CD4-positive, alpha-beta T cell (primary cell): ENCODE measurements around the gene IFT74. TPM values are rescaled to one million over a fixed set of nuclear protein-coding genes. Genes with fewer than 3 reads are reported as not detected.

ENCODE experiments used
- ATAC-seq: fragments of 200-7000 bp; cut with Tn5 transposase; one replicate; pipeline ENCODE4 v1.10.0; 2022; ENCODE audit warnings: mild to moderate bottlenecking; ENCODE audit not compliant: poor library complexity
- CTCF ChIA-PET: fragments of 350-600 bp; sonication (Branson Sonifier 250); formaldehyde crosslinking; loops from one replicate; lab custom pipeline; 2021; ENCODE audit warnings: antibody characterized with exemption, inconsistent platforms; lab: Charles Lee
- POLR2A ChIA-PET: fragments of 350-600 bp; sonication (Branson Sonifier 250); formaldehyde crosslinking; loops from one replicate; lab custom pipeline; 2021; ENCODE audit warnings: antibody characterized with exemption, inconsistent platforms; lab: Charles Lee
- DNase-seq, 14 experiments: peaks; one replicate each; pipeline ENCODE4 v3.0.0-alpha.2; 2013 to 2020; ENCODE audit warnings: mixed read lengths in 2 of 14
- H3K27ac ChIP-seq, 2 donors: one replicate each; pipeline versions ENCODE4 v1.5.1 to v1.7.0; 2013; ENCODE audit warnings: low read length in 2 of 2, low read depth in 1 of 2, mild to moderate bottlenecking in 1 of 2
- H3K27me3 ChIP-seq, 2 experiments: 1 replicate in 1 of 2; 2 replicates in 1 of 2; pipeline versions ENCODE4 v1.6.1 to v1.7.0; 2013; ENCODE audit warnings: low read length in 2 of 2, control low read depth in 1 of 2, mild to moderate bottlenecking in 1 of 2, moderate library complexity in 1 of 2; ENCODE audit not compliant: insufficient read depth in 2 of 2, control insufficient read depth in 1 of 2
- H3K36me3 ChIP-seq: one replicate; pipeline ENCODE4 v1.6.1; 2013; ENCODE audit warnings: low read length, control low read depth; ENCODE audit not compliant: insufficient read depth
- H3K4me1 ChIP-seq: one replicate; pipeline ENCODE4 v1.6.1; 2013; ENCODE audit warnings: low read length, control low read depth; ENCODE audit not compliant: insufficient read depth
- H3K4me3 ChIP-seq: one replicate; pipeline ENCODE4 v1.5.1; 2013; ENCODE audit warnings: mild to moderate bottlenecking, low read length, moderate library complexity
- H3K9me3 ChIP-seq, 2 experiments: 1 replicate in 1 of 2; 2 replicates in 1 of 2; pipeline versions ENCODE4 v1.6.1 to v1.7.0; 2013; ENCODE audit warnings: low read length in 2 of 2, mild to moderate bottlenecking in 2 of 2, control low read depth in 1 of 2, moderate library complexity in 1 of 2; ENCODE audit not compliant: control insufficient read depth in 1 of 2, insufficient read depth in 1 of 2
- H3K27ac Mint-ChIP-seq: one replicate; pipeline ENCODE4 v1.8.0; 2020; ENCODE audit warnings: mixed read lengths
- H3K27me3 Mint-ChIP-seq: one replicate; pipeline ENCODE4 v1.8.0; 2021; ENCODE audit warnings: mixed read lengths
- H3K36me3 Mint-ChIP-seq: one replicate; pipeline ENCODE4 v1.8.0; 2021; ENCODE audit warnings: low read depth, mixed read lengths
- H3K4me1 Mint-ChIP-seq: one replicate; pipeline ENCODE4 v1.8.0; 2021; ENCODE audit warnings: low read depth, mixed read lengths
- H3K4me3 Mint-ChIP-seq: one replicate; pipeline ENCODE4 v1.8.0; 2020; ENCODE audit warnings: mild to moderate bottlenecking, mixed read lengths
- H3K9me3 Mint-ChIP-seq: one replicate; pipeline ENCODE4 v1.8.0; 2020; ENCODE audit warnings: mixed read lengths
- intact Hi-C, 2 experiments: fragments of 100-400 bp; cut with DNase I in 1 of 2; cut with micrococcal nuclease in 1 of 2; formaldehyde crosslinking; loops; one replicate each; pipeline versions ENCODE4 v1.15.1 to v1.9.0; 2023 to 2025; cut with DNase I, micrococcal nuclease
- total RNA-seq, 174 experiments: library from RNA in 2 of 174; stranded (reverse) in 2 of 174; gene quantifications; one replicate each; pipeline ENCODE4 v1.2.3 and lab custom pipeline; 2021 to 2026
- TF ChIP-seq, protein P1 (sequence below): fragments of 200-600 bp; IDR thresholded peaks from one replicate; pipeline ENCODE4 v1.8.0; 2022; ENCODE audit warnings: antibody characterized with exemption, mild to moderate bottlenecking

IFT74 gene
- total RNA-seq, 2 experiments from 2014 or later, result 7.3 to 7.7 TPM

DNA sequence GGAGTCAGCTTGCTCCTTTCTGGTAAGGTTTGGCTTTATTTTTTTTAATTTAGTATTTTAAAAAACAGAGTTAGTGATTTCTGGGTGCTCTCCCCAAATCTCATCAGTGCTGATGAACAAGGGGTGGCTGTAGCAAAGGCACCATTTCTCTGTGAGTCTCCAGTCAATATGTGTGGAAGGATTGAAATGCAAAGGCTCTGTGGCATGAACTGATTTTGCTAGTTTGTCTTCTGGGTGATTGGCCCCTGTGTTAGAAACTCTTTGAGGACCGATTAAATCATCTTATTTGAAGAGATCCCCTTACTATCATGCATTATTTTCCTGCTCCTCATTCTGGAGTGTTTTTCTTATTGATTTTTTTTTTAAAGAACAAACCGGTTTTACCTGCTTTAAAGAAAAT lies 153.4 kb downstream of the IFT74 start:
- no peaks in the 10 kb centered on the region for H3K36me3 Mint-ChIP-seq
- no peak for DNase-seq
- no peaks in the 10 kb centered on the region for H3K9me3 ChIP-seq

DNA sequence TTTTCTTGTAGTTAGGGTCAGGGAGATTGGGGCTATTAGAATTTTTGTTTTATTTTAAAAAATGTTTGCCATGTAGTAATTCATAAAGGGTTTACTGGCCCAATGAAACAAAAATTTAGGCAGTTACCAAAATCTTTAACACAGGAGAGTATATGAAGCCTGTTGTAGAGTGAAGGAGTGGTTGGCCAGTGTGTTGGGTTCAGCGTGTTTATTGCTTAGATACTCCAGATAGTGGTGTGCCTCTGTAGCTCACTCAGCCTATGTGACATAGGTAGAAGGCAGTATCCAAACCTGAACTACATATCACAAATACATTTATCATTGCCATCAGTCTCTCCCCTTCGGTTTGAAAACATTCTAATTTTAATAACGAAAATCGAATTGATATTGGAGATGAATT lies 154.0 kb downstream of the IFT74 start:
- Mint-ChIP-seq H3K9me3 (no peaks in the 10 kb centered on the region), H3K36me3 (no peaks in the 10 kb centered on the region), H3K27me3 (peaks cover 9% of the 10 kb centered on the region), H3K27ac (no peak overlapping the region), H3K4me3 (no peak overlapping the region), H3K4me1 (no peaks in the 10 kb centered on the region)
- ATAC-seq, result no peak
- TF ChIP-seq, protein P1, sequence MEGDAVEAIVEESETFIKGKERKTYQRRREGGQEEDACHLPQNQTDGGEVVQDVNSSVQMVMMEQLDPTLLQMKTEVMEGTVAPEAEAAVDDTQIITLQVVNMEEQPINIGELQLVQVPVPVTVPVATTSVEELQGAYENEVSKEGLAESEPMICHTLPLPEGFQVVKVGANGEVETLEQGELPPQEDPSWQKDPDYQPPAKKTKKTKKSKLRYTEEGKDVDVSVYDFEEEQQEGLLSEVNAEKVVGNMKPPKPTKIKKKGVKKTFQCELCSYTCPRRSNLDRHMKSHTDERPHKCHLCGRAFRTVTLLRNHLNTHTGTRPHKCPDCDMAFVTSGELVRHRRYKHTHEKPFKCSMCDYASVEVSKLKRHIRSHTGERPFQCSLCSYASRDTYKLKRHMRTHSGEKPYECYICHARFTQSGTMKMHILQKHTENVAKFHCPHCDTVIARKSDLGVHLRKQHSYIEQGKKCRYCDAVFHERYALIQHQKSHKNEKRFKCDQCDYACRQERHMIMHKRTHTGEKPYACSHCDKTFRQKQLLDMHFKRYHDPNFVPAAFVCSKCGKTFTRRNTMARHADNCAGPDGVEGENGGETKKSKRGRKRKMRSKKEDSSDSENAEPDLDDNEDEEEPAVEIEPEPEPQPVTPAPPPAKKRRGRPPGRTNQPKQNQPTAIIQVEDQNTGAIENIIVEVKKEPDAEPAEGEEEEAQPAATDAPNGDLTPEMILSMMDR, result no peak
- ChIA-PET POLR2A (no interaction called here), CTCF (no interaction called here)
- H3K27ac ChIP-seq, result no peak overlapping the region
- H3K4me1 ChIP-seq, result no peaks in the 10 kb centered on the region
- no peaks in the 10 kb centered on the region for H3K9me3 ChIP-seq
- no peaks in the 10 kb centered on the region for H3K36me3 ChIP-seq
- H3K4me3 ChIP-seq, result no peak overlapping the region
- intact Hi-C loops, result no loop called here
- no peaks in the 10 kb centered on the region for H3K27me3 ChIP-seq
- DNase-seq, result no peak

More for the DNA sequence above, 153.4 kb downstream of the IFT74 start:
- ChIA-PET CTCF (no interaction called here), POLR2A (no interaction called here)
- peaks cover 9% of the 10 kb centered on the region for H3K27me3 Mint-ChIP-seq
- ATAC-seq, result no peak
- H3K9me3 Mint-ChIP-seq, result no peaks in the 10 kb centered on the region
- H3K27ac Mint-ChIP-seq, result no peak overlapping the region
- H3K27ac ChIP-seq, result no peak overlapping the region
- no peak overlapping the region for H3K4me3 Mint-ChIP-seq
- H3K36me3 ChIP-seq, result no peaks in the 10 kb centered on the region
- H3K4me1 ChIP-seq, result no peaks in the 10 kb centered on the region
- TF ChIP-seq, protein P1, result no peak
- intact Hi-C loops, result no loop called here
- no peaks in the 10 kb centered on the region for H3K27me3 ChIP-seq
- no peaks in the 10 kb centered on the region for H3K4me1 Mint-ChIP-seq
- no peak overlapping the region for H3K4me3 ChIP-seq

DNA sequence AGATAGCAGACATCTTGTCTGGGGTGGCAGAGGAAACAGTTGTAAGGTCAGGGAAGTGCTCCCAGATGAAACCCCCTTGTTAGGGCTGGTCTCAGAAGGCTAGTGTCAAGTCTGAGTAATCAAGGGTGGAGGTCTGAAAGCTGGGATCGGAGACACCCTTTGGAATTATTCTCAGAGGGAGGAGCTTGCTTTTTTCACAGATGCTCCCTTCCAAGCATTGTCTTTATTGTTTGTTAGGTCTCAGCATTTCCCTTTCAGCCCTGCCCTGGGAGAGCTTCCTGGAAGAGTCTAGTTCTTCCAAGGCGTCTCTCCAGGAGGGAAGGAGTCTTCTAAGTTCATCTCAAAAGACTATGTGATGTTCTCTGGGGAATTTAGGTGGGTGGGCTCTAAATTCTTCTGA lies 156.0 kb downstream of the IFT74 start:
- H3K27me3 ChIP-seq, result no peaks in the 10 kb centered on the region
- POLR2A ChIA-PET, result no interaction called here
- Mint-ChIP-seq H3K9me3 (no peaks in the 10 kb centered on the region), H3K4me1 (no peaks in the 10 kb centered on the region), H3K36me3 (no peaks in the 10 kb centered on the region), H3K27me3 (peaks cover 13% of the 10 kb centered on the region), H3K4me3 (no peak overlapping the region), H3K27ac (no peak overlapping the region)
- CTCF ChIA-PET, result no interaction called here
- ATAC-seq, result no peak
- no peaks in the 10 kb centered on the region for H3K4me1 ChIP-seq
- no peaks in the 10 kb centered on the region for H3K36me3 ChIP-seq
- H3K27ac ChIP-seq, result no peak overlapping the region
- intact Hi-C loops, result no loop called here
- no peaks in the 10 kb centered on the region for H3K9me3 ChIP-seq
- no peak overlapping the region for H3K4me3 ChIP-seq
- no peak for DNase-seq
- TF ChIP-seq, protein P1, result no peak

Other genes starting within 250 kb of the IFT74 start
- 10 to 100 TPM; 11.4 to 12.8 TPM for gene CAAP1, start 63.6 kb upstream of the IFT74 start, total RNA-seq
- 10 to 100 TPM; 30.1 to 34.1 TPM for gene PLAA, start 9.2 kb upstream of the IFT74 start, total RNA-seq
- gene LRRC19, start 49.3 kb downstream of the IFT74 start, total RNA-seq, result not detected
- not detected for gene TEK, start 152.8 kb downstream of the IFT74 start, total RNA-seq